ENCODE results near the gene P2RY8. TPM values are rescaled to one million over a fixed set of nuclear protein-coding genes. Genes with fewer than 3 reads are reported as not detected.
A peak's percentile ranks its signal among the peaks of the same experiment; 100 is the strongest.
"Not testable (repeated sequence)": the region's sequence is repeated elsewhere in the genome, so short reads cannot be mapped to it uniquely, and the experiment has no call there.

Gene P2RY8
- total RNA-seq, 2 donors from 2014 or later: 1.8 to 3.0 TPM

- ATAC-seq (no peak), DNase-seq (no peak)
- intact Hi-C loops (cut with DNase I): no loop called here
These were observed 11.2 kb downstream of the P2RY8 start for GRCh38 chrX:1525583-1526355.

- intact Hi-C loops (cut with DNase I): no loop called here
- DNase-seq: no peak
- no peak for ATAC-seq
These were observed 12.0 kb downstream of the P2RY8 start for GRCh38 chrX:1524874-1525582.

- intact Hi-C loops (cut with DNase I); ATAC-seq; DNase-seq: not testable (repeated sequence)
These were observed 14.1 kb downstream of the P2RY8 start for GRCh38 chrX:1522905-1523304.

- DNase-seq: no peak
- intact Hi-C loops (cut with DNase I): no loop called here
- peak; percentile 22 to 34 for ATAC-seq
These were observed 15.5 kb downstream of the P2RY8 start for GRCh38 chrX:1521459-1521956.

- DNase-seq: no peak
- no peak for ATAC-seq
- intact Hi-C loops (cut with DNase I): no loop called here
These were observed 16.6 kb downstream of the P2RY8 start for GRCh38 chrX:1520350-1520749.

GRCh38 chrX:1519022-1519497 lies 17.9 kb downstream of the P2RY8 start:
- intact Hi-C loops (cut with DNase I): no loop called here
- ATAC-seq (no peak), DNase-seq (no peak)

GRCh38 chrX:1518512-1518911 lies 18.5 kb downstream of the P2RY8 start:
- no peak for DNase-seq
- intact Hi-C loops (cut with DNase I): no loop called here

GRCh38 chrX:1516596-1517104 lies 20.3 kb downstream of the P2RY8 start:
- intact Hi-C loops (cut with DNase I): no loop called here
- ATAC-seq (no peak), DNase-seq (no peak)

More at GRCh38 chrX:1518512-1518911, 18.5 kb downstream of the P2RY8 start:
- no peak for ATAC-seq

- ATAC-seq: no peak
- intact Hi-C loops (cut with DNase I): no loop called here
- no peak for DNase-seq
These were observed 25.2 kb downstream of the P2RY8 start for GRCh38 chrX:1511829-1512228.

- intact Hi-C loops (cut with DNase I): no loop called here
- ATAC-seq: no peak
- no peak for DNase-seq
These were observed 25.8 kb downstream of the P2RY8 start for GRCh38 chrX:1511150-1511549.

GRCh38 chrX:1507511-1508463 lies 29.2 kb downstream of the P2RY8 start:
- intact Hi-C loops (cut with DNase I): no loop called here
- DNase-seq (no peak), ATAC-seq (peak in 1 of 2 donors; percentile 29)

- ATAC-seq: no peak
- intact Hi-C loops (cut with DNase I): no loop called here
- DNase-seq: no peak
These were observed 30.1 kb downstream of the P2RY8 start for GRCh38 chrX:1506916-1507315.

GRCh38 chrX:1502853-1503252 lies 34.1 kb downstream of the P2RY8 start:
- no peak for DNase-seq
- no peak for ATAC-seq
- intact Hi-C loops (cut with DNase I): no loop called here

- intact Hi-C loops (cut with DNase I): no loop called here
- no peak for ATAC-seq
- DNase-seq: no peak
These were observed 34.7 kb downstream of the P2RY8 start for GRCh38 chrX:1502241-1502640.

- ATAC-seq (peak; percentile 13 to 37), DNase-seq (no peak)
- intact Hi-C loops (cut with DNase I): no loop called here
These were observed 36.0 kb downstream of the P2RY8 start for GRCh38 chrX:1500701-1501624.

- ATAC-seq (no peak), DNase-seq (no peak)
- intact Hi-C loops (cut with DNase I): no loop called here
These were observed 40.9 kb downstream of the P2RY8 start for GRCh38 chrX:1496076-1496475.

- DNase-seq (no peak), ATAC-seq (peak; percentile 38 to 54)
- intact Hi-C loops (cut with DNase I): no loop called here
These were observed 43.0 kb downstream of the P2RY8 start for GRCh38 chrX:1493877-1494510.

GRCh38 chrX:1493412-1493811 lies 43.6 kb downstream of the P2RY8 start:
- no peak for DNase-seq
- ATAC-seq: no peak
- intact Hi-C loops (cut with DNase I): no loop called here

All from left cardiac atrium (tissue), 4 donors.